H9 (cell line): ENCODE data around the gene MAPK12. TPM values are rescaled to one million over a fixed set of nuclear protein-coding genes. Genes with fewer than 3 reads are reported as not detected.

Source experiments
- DNase-seq: peaks from one replicate; pipeline ENCODE4 v3.0.0-alpha.2; 2017
- H2AFZ ChIP-seq: one replicate; pipeline ENCODE4 v1.6.1; 2013; ENCODE audit warnings: mild to moderate bottlenecking, low read length, control low read depth, moderate library complexity
- H2AK5ac ChIP-seq: 2 replicates; pipeline ENCODE4 v1.6.1; 2013; ENCODE audit warnings: low read length, control low read depth, mixed read lengths; ENCODE audit not compliant: insufficient read length
- H2BK120ac ChIP-seq: one replicate; pipeline ENCODE4 v1.6.1; 2013; ENCODE audit warnings: low read depth, mild to moderate bottlenecking, low read length, control low read depth, inconsistent platforms; ENCODE audit not compliant: poor library complexity, severe bottlenecking
- H2BK12ac ChIP-seq: 2 replicates; pipeline ENCODE4 v1.6.1; 2013; ENCODE audit warnings: low read length, control low read depth, mixed read lengths, low read depth; ENCODE audit not compliant: insufficient read length
- H2BK15ac ChIP-seq: 2 replicates; pipeline ENCODE4 v1.6.1; 2013; ENCODE audit warnings: low read depth, low read length, control low read depth
- H2BK20ac ChIP-seq: one replicate; pipeline ENCODE4 v1.6.1; 2013; ENCODE audit warnings: low read depth, mild to moderate bottlenecking, low read length, control low read depth, inconsistent platforms; ENCODE audit not compliant: poor library complexity, severe bottlenecking
- H2BK5ac ChIP-seq: 2 replicates; pipeline ENCODE4 v1.6.1; 2013; ENCODE audit warnings: low read length, control low read depth, mixed read lengths; ENCODE audit not compliant: insufficient read length
- H3K14ac ChIP-seq: 2 replicates; pipeline ENCODE4 v1.6.1; 2013; ENCODE audit warnings: low read length, control low read depth; ENCODE audit not compliant: insufficient read depth
- H3K18ac ChIP-seq: 2 replicates; pipeline ENCODE4 v1.6.1; 2013; ENCODE audit warnings: low read depth, mild to moderate bottlenecking, mixed read lengths, low read length, control low read depth; ENCODE audit not compliant: insufficient read length
- H3K23ac ChIP-seq: 2 replicates; pipeline ENCODE4 v1.6.1; 2013; ENCODE audit warnings: low read length, control low read depth, mixed read lengths, low read depth; ENCODE audit not compliant: insufficient read length
- H3K23me2 ChIP-seq: 2 replicates; pipeline ENCODE4 v1.6.1; 2013; ENCODE audit warnings: low read depth, mild to moderate bottlenecking, mixed read lengths, low read length, control low read depth; ENCODE audit not compliant: insufficient read length, poor library complexity, severe bottlenecking
- H3K27ac ChIP-seq: 2 replicates; pipeline ENCODE4 v1.5.1; 2013; ENCODE audit warnings: low read length, control low read depth, mixed read lengths, low read depth; ENCODE audit not compliant: insufficient read length
- H3K27me3 ChIP-seq: 2 replicates; pipeline ENCODE4 v1.6.1; 2013; ENCODE audit warnings: low read length, control low read depth, inconsistent platforms; ENCODE audit not compliant: insufficient read depth
- H3K4ac ChIP-seq: 2 replicates; pipeline ENCODE4 v1.6.1; 2013; ENCODE audit warnings: low read depth, mild to moderate bottlenecking, control low read depth, inconsistent platforms, low read length, moderate library complexity
- H3K4me1 ChIP-seq: 2 replicates; pipeline ENCODE4 v1.6.1; 2013; ENCODE audit warnings: low read length, control low read depth, inconsistent platforms; ENCODE audit not compliant: insufficient read depth
- H3K4me2 ChIP-seq: 2 replicates; pipeline ENCODE4 v1.6.1; 2013; ENCODE audit warnings: low read length, control low read depth, mixed read lengths; ENCODE audit not compliant: insufficient read length, insufficient read depth
- H3K56ac ChIP-seq: 2 replicates; pipeline ENCODE4 v1.6.1; 2013; ENCODE audit warnings: low read depth, mild to moderate bottlenecking, mixed read lengths, low read length, control low read depth; ENCODE audit not compliant: insufficient read length
- H3K79me1 ChIP-seq: 2 replicates; pipeline ENCODE4 v1.6.1; 2013; ENCODE audit warnings: low read depth, mild to moderate bottlenecking, moderate library complexity, low read length, control low read depth, inconsistent platforms; ENCODE audit not compliant: insufficient read depth, poor library complexity, severe bottlenecking
- H3K79me2 ChIP-seq: 2 replicates; pipeline ENCODE4 v1.6.1; 2013; ENCODE audit warnings: low read length, control low read depth, inconsistent platforms; ENCODE audit not compliant: insufficient read depth
- H3K9ac ChIP-seq: 2 replicates; pipeline ENCODE4 v1.6.1; 2013; ENCODE audit warnings: low read length, control low read depth, mixed read lengths; ENCODE audit not compliant: insufficient read length; ENCODE audit errors: extremely low read depth
- H3K9me3 ChIP-seq: one replicate; pipeline ENCODE4 v1.6.1; 2013; ENCODE audit warnings: low read depth, low read length, inconsistent platforms; ENCODE audit not compliant: control insufficient read depth
- H3T11ph ChIP-seq: one replicate; pipeline ENCODE4 v1.6.1; 2013; ENCODE audit warnings: mild to moderate bottlenecking, low read length, control low read depth, inconsistent platforms
- H4K20me1 ChIP-seq: one replicate; pipeline ENCODE4 v1.6.1; 2013; ENCODE audit not compliant: control insufficient read depth, insufficient read length, insufficient read depth
- H4K5ac ChIP-seq: 2 replicates; pipeline ENCODE4 v1.6.1; 2013; ENCODE audit warnings: low read depth, mild to moderate bottlenecking, mixed read lengths, low read length, control low read depth; ENCODE audit not compliant: insufficient read length
- H4K8ac ChIP-seq: replicated peaks from 2 replicates; pipeline ENCODE4 v1.6.1; 2013; ENCODE audit warnings: low read length, control low read depth, mixed read lengths, low read depth; ENCODE audit not compliant: insufficient read length
- H4K91ac ChIP-seq: 2 replicates; pipeline ENCODE4 v1.6.1; 2013; ENCODE audit warnings: low read depth, mild to moderate bottlenecking, moderate library complexity, mixed read lengths, low read length, control low read depth; ENCODE audit not compliant: insufficient read length
- H3K27ac Mint-ChIP-seq, 3 experiments: 2 replicates in 2 of 3; 3 replicates in 1 of 3; pipeline ENCODE4 v1.8.0; 2020 to 2021; ENCODE audit warnings: mixed read lengths in 3 of 3, mild to moderate bottlenecking in 1 of 3, moderate library complexity in 1 of 3
- H3K27me3 Mint-ChIP-seq: 2 replicates; pipeline ENCODE4 v1.8.0; 2021; ENCODE audit warnings: low read depth, mild to moderate bottlenecking, moderate library complexity, mixed read lengths
- H3K36me3 Mint-ChIP-seq, 3 experiments: 2 replicates in 2 of 3; 3 replicates in 1 of 3; pipeline ENCODE4 v1.8.0; 2020 to 2021; ENCODE audit warnings: low read depth in 3 of 3, mixed read lengths in 3 of 3; ENCODE audit not compliant: insufficient read depth in 1 of 3
- H3K4me1 Mint-ChIP-seq, 2 experiments: 2 replicates each; pipeline ENCODE4 v1.8.0; 2020; ENCODE audit warnings: mixed read lengths in 2 of 2
- H3K4me3 Mint-ChIP-seq, 2 experiments: 2 replicates in 1 of 2; 3 replicates in 1 of 2; pipeline ENCODE4 v1.8.0; 2020 to 2021; ENCODE audit warnings: mild to moderate bottlenecking in 2 of 2, mixed read lengths in 2 of 2, moderate library complexity in 1 of 2
- H3K9me3 Mint-ChIP-seq, 2 experiments: 2 replicates in 1 of 2; 3 replicates in 1 of 2; pipeline ENCODE4 v1.8.0; 2020; ENCODE audit warnings: mild to moderate bottlenecking in 2 of 2, mixed read lengths in 2 of 2, moderate library complexity in 1 of 2
- CTCF ChIP-seq: fragments of 200-600 bp; sonication (generic); conservative IDR thresholded peaks from 3 replicates; pipeline ENCODE4 v1.8.0; 2021; ENCODE audit warnings: antibody characterized with exemption, mild to moderate bottlenecking
- WGBS: extraction: QIAGEN DNeasy Blood & Tissue Kit; methylation state at CpG from one replicate; pipeline ENCODE4 v1.1.7; 2013; ENCODE audit warnings: missing lambda C conversion rate, low lambda C conversion rate, mixed read lengths; ENCODE audit not compliant: insufficient read length; ENCODE audit errors: extremely low coverage; 5-methylcytosine and 5-hydroxymethylcytosine counted together
- total RNA-seq: library from RNA; stranded (reverse); gene quantifications from 2 replicates; pipeline ENCODE4 v1.2.1, GENCODE V29; 2021

MAPK12 gene
- total RNA-seq, 1 experiment from 2014 or later, result 31.3 TPM

GRCh38 chr22:50251477-50252081 lies 9.9 kb downstream of the MAPK12 start:
- no peak overlapping the region for H3K4ac ChIP-seq
- H2BK5ac ChIP-seq, result no peak overlapping the region
- Mint-ChIP-seq H3K4me1 (peaks cover 6 to 17% of the 10 kb centered on the region in 2 experiments), H3K27me3 (no peaks in the 10 kb centered on the region), H3K36me3 (peaks cover 0 to 12% (median 3%) of the 10 kb centered on the region in 3 experiments; a peak in 3 of 7 replicates), H3K9me3 (no peaks in the 10 kb centered on the region; a peak in 1 of 5 replicates), H3K4me3 (peak overlapping the region; percentile 73 to 76), H3K27ac (no peak overlapping the region)
- H3K56ac ChIP-seq, result no peak overlapping the region
- no peak overlapping the region for H3K27ac ChIP-seq
- no peaks in the 10 kb centered on the region for H3K79me1 ChIP-seq
- no peak overlapping the region for H4K5ac ChIP-seq
- no peak overlapping the region for H2BK120ac ChIP-seq
- no peaks in the 10 kb centered on the region for H3K27me3 ChIP-seq
- H4K8ac ChIP-seq, result no peak overlapping the region
- H3T11ph ChIP-seq, result no peak overlapping the region
- no peaks in the 10 kb centered on the region for H3K4me1 ChIP-seq
- no peak overlapping the region for H3K23ac ChIP-seq
- peak overlapping the region; percentile 72; the same call in 1 of the 2 replicates for H3K14ac ChIP-seq
- H3K79me2 ChIP-seq, result no peaks in the 10 kb centered on the region
- no peaks in the 10 kb centered on the region for H3K9me3 ChIP-seq
- no peak overlapping the region for H4K91ac ChIP-seq
- peaks cover 15% of the 10 kb centered on the region for H3K23me2 ChIP-seq
- H2AK5ac ChIP-seq, result no peak overlapping the region
- H2BK20ac ChIP-seq, result no peak overlapping the region
- H3K18ac ChIP-seq, result no peak overlapping the region
- DNase-seq, result no peak
- no peak overlapping the region for H3K9ac ChIP-seq
- H3K4me2 ChIP-seq, result peak overlapping the region; percentile 40
- H2BK12ac ChIP-seq, result no peak overlapping the region
- no peaks in the 10 kb centered on the region for H4K20me1 ChIP-seq
- no CpG with 5 or more reads among the region's 36 CpGs for WGBS
- TF ChIP-seq CTCF, result no peak; the same call in 2 of the 3 replicates
- H2BK15ac ChIP-seq, result no peak overlapping the region
- H2AFZ ChIP-seq, result no peak overlapping the region
